NOMO-1 treated with dmso at 0.1 percent for 144 hours (cell line): ENCODE data around the gene GAS2.
A peak's percentile ranks its signal among the peaks of the same experiment; 100 is the strongest.

Source experiments
- DNase-seq: peaks from one replicate; lab custom pipeline; 2025; ENCODE audit not compliant: unreplicated experiment; lab: John Stamatoyannopoulos, UW

The GAS2 gene

GRCh38 chr11:22671751-22672150, 5.3 kb downstream of the GAS2 start:
- DNase-seq = no peak

GRCh38 chr11:22674470-22675439, 8.3 kb downstream of the GAS2 start:
- DNase-seq = no peak

- peak; percentile 83 for DNase-seq
Measured at GRCh38 chr11:22677153-22677903, 10.9 kb downstream of the GAS2 start.

GRCh38 chr11:22680628-22681027, 14.2 kb downstream of the GAS2 start:
- DNase-seq = no peak

GRCh38 chr11:22681281-22681812, 14.9 kb downstream of the GAS2 start:
- no peak for DNase-seq

GRCh38 chr11:22684082-22684481, 17.7 kb downstream of the GAS2 start:
- DNase-seq = no peak

- no peak for DNase-seq
Measured at GRCh38 chr11:22685111-22685510, 18.7 kb downstream of the GAS2 start.

GRCh38 chr11:22688914-22689313, 22.5 kb downstream of the GAS2 start:
- DNase-seq = no peak

- DNase-seq = no peak
Measured at GRCh38 chr11:22690257-22690656, 23.8 kb downstream of the GAS2 start.

- DNase-seq = no peak
Measured at GRCh38 chr11:22690871-22691270, 24.5 kb downstream of the GAS2 start.

GRCh38 chr11:22699388-22699787, 33.0 kb downstream of the GAS2 start:
- DNase-seq = no peak

- DNase-seq = no peak
Measured at GRCh38 chr11:22702031-22702430, 35.6 kb downstream of the GAS2 start.

GRCh38 chr11:22703040-22703439, 36.6 kb downstream of the GAS2 start:
- DNase-seq = no peak

GRCh38 chr11:22703591-22703990, 37.2 kb downstream of the GAS2 start:
- no peak for DNase-seq

- DNase-seq = no peak
Measured at GRCh38 chr11:22707119-22707899, 40.9 kb downstream of the GAS2 start.

- DNase-seq = no peak
Measured at GRCh38 chr11:22711071-22711770, 44.8 kb downstream of the GAS2 start.

GRCh38 chr11:22711880-22712279, 45.5 kb downstream of the GAS2 start:
- no peak for DNase-seq

- DNase-seq = no peak
Measured at GRCh38 chr11:22713336-22713735, 46.9 kb downstream of the GAS2 start.

GRCh38 chr11:22715971-22716370, 49.6 kb downstream of the GAS2 start:
- no peak for DNase-seq

- DNase-seq = no peak
Measured at GRCh38 chr11:22720457-22720856, 54.0 kb downstream of the GAS2 start.
